ENCODE measurements around the gene CSGALNACT2. TPM values are rescaled to one million over a fixed set of nuclear protein-coding genes. Genes with fewer than 3 reads are reported as not detected.
A peak's percentile ranks its signal among the peaks of the same experiment; 100 is the strongest.

CSGALNACT2 gene
- total and polyA plus RNA-seq, 10 of the 15 experiments (the other 5 are each of a cell fraction or from before 2014, with no cell fraction given), result 2.5 to 12.6 (median 8.7) TPM

DNA sequence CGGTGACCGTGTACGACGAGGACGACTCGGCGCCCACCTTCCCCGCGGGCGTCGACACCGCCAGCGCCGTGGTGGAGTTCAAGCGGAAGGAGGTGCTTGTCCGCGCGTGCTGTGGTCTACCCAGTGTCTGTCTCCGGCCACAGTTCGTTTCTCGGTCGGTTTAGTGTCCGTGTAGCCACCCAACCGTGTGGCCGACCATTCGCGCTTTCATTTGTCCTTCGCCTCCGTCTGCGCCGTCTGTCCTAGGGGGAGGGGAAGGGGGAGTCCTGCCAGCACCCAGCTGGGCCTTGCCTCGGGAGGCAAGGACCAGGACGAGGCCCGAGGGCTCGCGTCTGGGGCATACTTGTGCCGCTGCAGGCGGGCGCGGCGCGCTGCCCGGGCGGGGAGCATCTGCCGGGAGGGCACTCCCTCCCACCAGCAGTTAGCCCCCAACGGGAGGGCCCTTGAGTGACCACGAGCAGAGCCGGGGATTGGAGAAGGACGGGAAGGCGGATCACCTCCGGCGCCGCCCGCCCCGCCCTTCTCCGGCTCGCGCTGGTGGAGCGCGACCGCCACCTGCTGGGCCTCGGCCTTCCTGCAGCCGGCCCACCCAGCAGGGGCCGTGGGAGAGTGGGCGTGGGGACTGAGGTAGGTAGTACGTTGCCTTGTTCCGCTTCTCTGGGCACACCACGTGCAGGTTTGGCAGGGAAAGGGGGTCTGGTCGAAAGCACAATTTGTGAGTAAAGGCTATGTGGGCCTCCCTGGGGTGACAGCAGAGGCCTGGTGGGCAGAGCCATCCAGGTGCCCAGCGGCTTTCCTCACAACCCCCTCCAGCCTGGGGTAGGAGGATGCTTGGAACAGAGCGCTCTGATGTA is 32.9 kb upstream of the CSGALNACT2 start (continued):
- TF ChIP-seq, protein P1, sequence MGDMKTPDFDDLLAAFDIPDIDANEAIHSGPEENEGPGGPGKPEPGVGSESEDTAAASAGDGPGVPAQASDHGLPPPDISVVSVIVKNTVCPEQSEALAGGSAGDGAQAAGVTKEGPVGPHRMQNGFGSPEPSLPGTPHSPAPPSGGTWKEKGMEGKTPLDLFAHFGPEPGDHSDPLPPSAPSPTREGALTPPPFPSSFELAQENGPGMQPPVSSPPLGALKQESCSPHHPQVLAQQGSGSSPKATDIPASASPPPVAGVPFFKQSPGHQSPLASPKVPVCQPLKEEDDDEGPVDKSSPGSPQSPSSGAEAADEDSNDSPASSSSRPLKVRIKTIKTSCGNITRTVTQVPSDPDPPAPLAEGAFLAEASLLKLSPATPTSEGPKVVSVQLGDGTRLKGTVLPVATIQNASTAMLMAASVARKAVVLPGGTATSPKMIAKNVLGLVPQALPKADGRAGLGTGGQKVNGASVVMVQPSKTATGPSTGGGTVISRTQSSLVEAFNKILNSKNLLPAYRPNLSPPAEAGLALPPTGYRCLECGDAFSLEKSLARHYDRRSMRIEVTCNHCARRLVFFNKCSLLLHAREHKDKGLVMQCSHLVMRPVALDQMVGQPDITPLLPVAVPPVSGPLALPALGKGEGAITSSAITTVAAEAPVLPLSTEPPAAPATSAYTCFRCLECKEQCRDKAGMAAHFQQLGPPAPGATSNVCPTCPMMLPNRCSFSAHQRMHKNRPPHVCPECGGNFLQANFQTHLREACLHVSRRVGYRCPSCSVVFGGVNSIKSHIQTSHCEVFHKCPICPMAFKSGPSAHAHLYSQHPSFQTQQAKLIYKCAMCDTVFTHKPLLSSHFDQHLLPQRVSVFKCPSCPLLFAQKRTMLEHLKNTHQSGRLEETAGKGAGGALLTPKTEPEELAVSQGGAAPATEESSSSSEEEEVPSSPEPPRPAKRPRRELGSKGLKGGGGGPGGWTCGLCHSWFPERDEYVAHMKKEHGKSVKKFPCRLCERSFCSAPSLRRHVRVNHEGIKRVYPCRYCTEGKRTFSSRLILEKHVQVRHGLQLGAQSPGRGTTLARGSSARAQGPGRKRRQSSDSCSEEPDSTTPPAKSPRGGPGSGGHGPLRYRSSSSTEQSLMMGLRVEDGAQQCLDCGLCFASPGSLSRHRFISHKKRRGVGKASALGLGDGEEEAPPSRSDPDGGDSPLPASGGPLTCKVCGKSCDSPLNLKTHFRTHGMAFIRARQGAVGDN (IDR thresholded peaks at IDR 0.05), result no peak
- TF ChIP-seq CHD2 (IDR thresholded peaks at IDR 0.05; ENCODE audit: borderline replicate concordance, low read depth, low read length) (no peak), FOS (IDR thresholded peaks at IDR 0.05; ENCODE audit: borderline replicate concordance, extremely low read depth, insufficient read length) (no peak), CBX3 (IDR thresholded peaks at IDR 0.05; ENCODE audit: borderline replicate concordance, low read depth) (no peak), MEF2A (IDR thresholded peaks at IDR 0.05; ENCODE audit: insufficient read depth, low read depth, low read length) (no peak), GATAD2B (conservative IDR thresholded peaks at IDR 0.05; ENCODE audit: low read depth) (0 out of 2 replicates have a peak, but pooled peaks have one; percentile 29), SUPT20H (IDR thresholded peaks at IDR 0.05; ENCODE audit: borderline replicate concordance, control insufficient read depth, low read depth, low read length) (no peak), RUNX3 (IDR thresholded peaks at IDR 0.05; ENCODE audit: low read length) (peak; percentile 33), ZZZ3 (IDR thresholded peaks at IDR 0.05; ENCODE audit: control insufficient read depth, insufficient read length, low read depth) (no peak), FOXK2 (IDR thresholded peaks at IDR 0.05) (no peak)
- TF ChIP-seq, protein P2, sequence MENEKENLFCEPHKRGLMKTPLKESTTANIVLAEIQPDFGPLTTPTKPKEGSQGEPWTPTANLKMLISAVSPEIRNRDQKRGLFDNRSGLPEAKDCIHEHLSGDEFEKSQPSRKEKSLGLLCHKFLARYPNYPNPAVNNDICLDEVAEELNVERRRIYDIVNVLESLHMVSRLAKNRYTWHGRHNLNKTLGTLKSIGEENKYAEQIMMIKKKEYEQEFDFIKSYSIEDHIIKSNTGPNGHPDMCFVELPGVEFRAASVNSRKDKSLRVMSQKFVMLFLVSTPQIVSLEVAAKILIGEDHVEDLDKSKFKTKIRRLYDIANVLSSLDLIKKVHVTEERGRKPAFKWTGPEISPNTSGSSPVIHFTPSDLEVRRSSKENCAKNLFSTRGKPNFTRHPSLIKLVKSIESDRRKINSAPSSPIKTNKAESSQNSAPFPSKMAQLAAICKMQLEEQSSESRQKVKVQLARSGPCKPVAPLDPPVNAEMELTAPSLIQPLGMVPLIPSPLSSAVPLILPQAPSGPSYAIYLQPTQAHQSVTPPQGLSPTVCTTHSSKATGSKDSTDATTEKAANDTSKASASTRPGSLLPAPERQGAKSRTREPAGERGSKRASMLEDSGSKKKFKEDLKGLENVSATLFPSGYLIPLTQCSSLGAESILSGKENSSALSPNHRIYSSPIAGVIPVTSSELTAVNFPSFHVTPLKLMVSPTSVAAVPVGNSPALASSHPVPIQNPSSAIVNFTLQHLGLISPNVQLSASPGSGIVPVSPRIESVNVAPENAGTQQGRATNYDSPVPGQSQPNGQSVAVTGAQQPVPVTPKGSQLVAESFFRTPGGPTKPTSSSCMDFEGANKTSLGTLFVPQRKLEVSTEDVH (IDR thresholded peaks at IDR 0.05; ENCODE audit: low read depth, partially characterized antibody), result no peak
- TF ChIP-seq, protein P3, sequence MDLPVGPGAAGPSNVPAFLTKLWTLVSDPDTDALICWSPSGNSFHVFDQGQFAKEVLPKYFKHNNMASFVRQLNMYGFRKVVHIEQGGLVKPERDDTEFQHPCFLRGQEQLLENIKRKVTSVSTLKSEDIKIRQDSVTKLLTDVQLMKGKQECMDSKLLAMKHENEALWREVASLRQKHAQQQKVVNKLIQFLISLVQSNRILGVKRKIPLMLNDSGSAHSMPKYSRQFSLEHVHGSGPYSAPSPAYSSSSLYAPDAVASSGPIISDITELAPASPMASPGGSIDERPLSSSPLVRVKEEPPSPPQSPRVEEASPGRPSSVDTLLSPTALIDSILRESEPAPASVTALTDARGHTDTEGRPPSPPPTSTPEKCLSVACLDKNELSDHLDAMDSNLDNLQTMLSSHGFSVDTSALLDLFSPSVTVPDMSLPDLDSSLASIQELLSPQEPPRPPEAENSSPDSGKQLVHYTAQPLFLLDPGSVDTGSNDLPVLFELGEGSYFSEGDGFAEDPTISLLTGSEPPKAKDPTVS (IDR thresholded peaks at IDR 0.05; ENCODE audit: low read depth, low read length), result no peak
- TF ChIP-seq, protein P4, sequence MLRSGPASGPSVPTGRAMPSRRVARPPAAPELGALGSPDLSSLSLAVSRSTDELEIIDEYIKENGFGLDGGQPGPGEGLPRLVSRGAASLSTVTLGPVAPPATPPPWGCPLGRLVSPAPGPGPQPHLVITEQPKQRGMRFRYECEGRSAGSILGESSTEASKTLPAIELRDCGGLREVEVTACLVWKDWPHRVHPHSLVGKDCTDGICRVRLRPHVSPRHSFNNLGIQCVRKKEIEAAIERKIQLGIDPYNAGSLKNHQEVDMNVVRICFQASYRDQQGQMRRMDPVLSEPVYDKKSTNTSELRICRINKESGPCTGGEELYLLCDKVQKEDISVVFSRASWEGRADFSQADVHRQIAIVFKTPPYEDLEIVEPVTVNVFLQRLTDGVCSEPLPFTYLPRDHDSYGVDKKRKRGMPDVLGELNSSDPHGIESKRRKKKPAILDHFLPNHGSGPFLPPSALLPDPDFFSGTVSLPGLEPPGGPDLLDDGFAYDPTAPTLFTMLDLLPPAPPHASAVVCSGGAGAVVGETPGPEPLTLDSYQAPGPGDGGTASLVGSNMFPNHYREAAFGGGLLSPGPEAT (IDR thresholded peaks at IDR 0.05; ENCODE audit: low read depth), result no peak
- TF ChIP-seq, protein P5, sequence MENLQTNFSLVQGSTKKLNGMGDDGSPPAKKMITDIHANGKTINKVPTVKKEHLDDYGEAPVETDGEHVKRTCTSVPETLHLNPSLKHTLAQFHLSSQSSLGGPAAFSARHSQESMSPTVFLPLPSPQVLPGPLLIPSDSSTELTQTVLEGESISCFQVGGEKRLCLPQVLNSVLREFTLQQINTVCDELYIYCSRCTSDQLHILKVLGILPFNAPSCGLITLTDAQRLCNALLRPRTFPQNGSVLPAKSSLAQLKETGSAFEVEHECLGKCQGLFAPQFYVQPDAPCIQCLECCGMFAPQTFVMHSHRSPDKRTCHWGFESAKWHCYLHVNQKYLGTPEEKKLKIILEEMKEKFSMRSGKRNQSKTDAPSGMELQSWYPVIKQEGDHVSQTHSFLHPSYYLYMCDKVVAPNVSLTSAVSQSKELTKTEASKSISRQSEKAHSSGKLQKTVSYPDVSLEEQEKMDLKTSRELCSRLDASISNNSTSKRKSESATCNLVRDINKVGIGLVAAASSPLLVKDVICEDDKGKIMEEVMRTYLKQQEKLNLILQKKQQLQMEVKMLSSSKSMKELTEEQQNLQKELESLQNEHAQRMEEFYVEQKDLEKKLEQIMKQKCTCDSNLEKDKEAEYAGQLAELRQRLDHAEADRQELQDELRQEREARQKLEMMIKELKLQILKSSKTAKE (IDR thresholded peaks at IDR 0.05; ENCODE audit: low read depth, poor library complexity, severe bottlenecking), result no peak
